GM21576 (cell line): ENCODE measurements around the gene PTPRE.

Source experiments
- ATAC-seq: cut with Tn5 transposase; IDR thresholded peaks from one replicate; pipeline ENCODE4 v1.9.1; 2021; ENCODE audit warnings: mild to moderate bottlenecking, moderate library complexity; ENCODE audit not compliant: unreplicated experiment

Gene PTPRE, protein sequence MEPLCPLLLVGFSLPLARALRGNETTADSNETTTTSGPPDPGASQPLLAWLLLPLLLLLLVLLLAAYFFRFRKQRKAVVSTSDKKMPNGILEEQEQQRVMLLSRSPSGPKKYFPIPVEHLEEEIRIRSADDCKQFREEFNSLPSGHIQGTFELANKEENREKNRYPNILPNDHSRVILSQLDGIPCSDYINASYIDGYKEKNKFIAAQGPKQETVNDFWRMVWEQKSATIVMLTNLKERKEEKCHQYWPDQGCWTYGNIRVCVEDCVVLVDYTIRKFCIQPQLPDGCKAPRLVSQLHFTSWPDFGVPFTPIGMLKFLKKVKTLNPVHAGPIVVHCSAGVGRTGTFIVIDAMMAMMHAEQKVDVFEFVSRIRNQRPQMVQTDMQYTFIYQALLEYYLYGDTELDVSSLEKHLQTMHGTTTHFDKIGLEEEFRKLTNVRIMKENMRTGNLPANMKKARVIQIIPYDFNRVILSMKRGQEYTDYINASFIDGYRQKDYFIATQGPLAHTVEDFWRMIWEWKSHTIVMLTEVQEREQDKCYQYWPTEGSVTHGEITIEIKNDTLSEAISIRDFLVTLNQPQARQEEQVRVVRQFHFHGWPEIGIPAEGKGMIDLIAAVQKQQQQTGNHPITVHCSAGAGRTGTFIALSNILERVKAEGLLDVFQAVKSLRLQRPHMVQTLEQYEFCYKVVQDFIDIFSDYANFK

GRCh38 chr10:127906548-127907377 lies at the start of gene PTPRE:
Gene PTPRE, plus strand, starts transcription at chr10:127907103. Its CDS starts 133,779 bp downstream, at chr10:128040882.
- peak; percentile 79 for ATAC-seq

GRCh38 chr10:127860592-127860991 lies 46.3 kb upstream of the PTPRE start:
- no peak for ATAC-seq

DNA sequence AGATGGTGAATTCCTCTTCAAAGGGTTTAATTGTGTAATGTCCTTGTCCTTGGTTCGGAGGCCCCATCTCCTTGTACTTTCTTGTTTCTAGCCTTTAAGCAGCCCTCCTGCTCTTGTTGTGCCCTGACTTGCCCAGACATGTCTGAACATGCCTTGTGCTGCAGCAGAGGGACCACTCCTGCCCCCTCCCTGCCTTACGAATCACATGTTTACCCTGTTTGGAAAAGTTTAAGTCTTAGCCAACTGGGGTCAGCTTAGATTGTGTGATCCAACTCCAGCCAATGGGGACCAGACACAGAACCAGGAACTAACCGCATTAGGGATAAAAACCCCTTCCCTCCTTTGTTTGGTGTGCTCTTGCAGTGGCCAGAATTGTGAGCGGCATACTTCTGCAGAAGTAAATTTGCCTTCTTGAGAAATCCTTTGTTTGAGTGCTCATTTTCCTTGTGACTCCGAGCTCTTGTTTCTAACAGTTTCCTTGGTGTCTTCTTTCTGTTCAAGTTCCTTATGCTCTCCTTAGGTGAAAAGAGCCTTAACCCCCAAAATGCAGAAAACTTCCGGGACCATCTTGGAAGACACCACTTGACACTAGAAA lies 43.6 kb upstream of the PTPRE start:
- no peak for ATAC-seq

DNA sequence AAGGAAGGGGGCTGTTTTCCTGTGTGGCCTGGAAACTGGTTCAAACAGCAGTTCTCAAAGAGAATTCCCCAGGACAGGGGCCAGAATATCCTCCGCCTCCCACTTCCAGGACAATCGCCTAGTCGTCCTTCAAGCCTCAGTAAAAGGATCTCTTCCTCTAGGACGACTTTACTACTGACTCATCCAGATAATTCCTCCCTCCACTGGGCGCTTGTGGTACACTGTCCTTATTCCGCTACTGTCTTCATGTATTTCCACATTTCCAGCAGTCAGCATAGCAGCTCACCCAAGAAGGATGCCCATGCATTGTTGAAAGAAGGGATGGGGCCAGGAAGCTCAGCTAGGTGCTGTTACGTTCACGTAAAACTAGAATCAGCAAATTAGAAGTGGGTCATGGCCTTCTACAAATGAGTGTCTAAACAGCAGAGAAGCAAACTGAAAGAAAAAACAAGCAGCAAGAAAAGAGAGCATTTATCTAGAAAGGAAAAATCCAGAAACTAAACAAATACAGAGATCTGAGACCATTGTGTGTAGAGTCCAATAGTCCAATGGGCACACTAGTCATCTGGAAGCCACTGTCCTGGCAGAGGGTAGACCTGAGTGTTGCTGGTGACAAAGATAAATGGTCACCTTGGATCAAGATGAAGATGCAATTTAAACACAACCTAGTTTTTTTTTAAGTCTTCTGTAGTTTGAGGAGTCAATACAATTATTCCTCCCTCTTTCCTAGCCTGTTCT lies 40.5 kb upstream of the PTPRE start:
- no peak for ATAC-seq

- ATAC-seq = no peak
Measured at GRCh38 chr10:127867805-127868204, 39.1 kb upstream of the PTPRE start.

DNA sequence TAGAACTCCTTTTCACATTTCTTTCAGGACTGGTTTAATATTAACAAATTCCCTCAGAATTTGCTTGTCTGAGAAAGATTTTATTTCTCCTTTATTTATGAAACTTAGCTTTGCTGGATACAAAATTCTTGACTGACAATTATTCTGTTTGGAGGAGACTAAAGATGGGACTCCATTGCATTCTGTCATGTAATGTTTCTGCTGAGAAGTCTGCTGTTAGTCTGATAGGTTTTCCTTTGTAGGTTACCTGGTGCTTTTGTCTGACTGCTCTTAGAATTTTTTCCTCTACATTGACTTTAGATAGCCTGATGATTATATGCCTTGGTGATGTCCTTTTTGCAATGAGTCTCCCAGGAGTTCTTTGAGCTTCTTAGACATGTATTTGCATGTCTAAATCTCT lies 37.6 kb upstream of the PTPRE start:
- ATAC-seq = no peak

DNA sequence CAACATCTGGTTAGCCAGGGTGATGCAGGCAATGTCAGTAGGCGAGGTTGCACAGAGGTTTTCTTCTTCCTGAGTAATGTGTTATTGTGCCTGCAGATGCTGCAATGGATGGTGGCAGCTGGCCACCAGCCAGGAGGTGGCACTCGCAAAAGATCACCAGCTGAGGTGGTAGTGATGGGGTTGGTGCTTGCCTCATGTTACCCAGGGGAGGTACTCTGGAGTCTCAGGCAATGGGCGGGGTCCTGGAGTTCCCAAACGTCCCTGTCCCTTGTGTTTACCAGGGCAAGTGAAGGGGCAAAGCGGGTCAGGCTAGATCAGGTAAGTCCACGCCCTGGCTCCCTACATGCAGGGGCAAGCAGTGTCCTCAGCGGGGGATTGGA lies 35.3 kb upstream of the PTPRE start:
- no peak for ATAC-seq

DNA sequence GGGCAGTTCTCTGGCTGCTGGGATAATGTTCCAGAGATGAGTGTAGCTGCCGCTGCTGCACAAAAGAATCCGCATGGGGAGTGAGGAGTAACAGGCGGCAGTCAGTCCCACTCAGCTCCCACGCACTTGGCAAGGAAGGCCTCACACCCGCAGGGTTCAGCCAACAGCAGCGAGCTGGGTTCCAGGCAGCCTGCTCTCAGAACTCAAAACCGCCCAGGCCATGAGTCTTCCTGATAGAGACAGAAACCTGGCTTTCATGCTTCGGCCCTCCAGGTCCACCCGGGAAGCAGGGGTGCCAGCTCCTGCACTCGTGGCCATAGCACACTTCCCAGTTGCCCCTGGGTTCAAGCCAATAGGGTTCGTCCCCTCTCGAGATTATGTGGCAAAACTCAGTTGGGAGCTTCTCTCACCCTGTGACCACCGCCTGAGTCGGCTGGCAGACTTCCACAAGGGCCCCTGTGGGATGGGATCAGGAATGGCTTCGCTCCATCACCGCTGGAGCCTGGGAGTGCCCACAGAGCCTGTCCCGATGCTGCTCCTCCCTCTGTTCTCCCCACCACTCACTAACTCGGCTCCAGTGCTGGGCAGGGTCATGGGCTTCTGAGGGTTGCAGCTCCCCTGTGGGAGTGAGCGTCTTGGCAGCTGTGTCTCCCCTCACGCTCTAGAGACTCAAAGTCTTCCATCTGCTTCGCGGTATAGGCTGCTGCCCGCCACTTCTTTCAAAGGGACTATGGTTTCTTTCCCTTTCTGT lies 34.7 kb upstream of the PTPRE start:
- no peak for ATAC-seq

GRCh38 chr10:127872871-127873600 lies 33.9 kb upstream of the PTPRE start:
- ATAC-seq = no peak

DNA sequence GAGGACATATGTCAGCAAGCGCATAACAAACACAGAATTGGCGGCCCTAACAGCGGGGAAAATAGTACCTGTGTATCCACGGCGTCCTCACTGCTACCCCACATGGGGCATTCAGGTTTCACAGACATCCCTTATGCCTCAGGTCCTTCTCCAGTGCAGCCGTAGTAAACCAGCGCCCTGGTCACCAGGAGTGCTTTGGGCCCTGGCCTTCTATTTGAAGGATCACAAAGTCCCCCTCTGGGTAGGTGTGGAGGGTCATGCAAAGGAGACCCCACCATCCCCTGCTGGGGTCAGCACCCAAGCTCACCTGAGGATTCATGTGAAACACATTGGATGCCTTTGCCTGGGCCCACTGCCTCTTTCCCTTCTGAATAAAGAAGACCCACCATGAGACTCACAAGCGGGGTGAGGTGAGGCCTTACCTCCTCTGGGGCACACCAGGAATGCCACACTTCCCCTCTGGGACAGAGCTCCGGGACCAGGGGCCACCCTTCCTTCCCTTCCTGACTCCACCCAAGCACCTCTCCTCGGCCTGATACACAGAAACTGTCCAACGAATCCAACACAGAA lies 32.9 kb upstream of the PTPRE start:
- ATAC-seq = no peak

DNA sequence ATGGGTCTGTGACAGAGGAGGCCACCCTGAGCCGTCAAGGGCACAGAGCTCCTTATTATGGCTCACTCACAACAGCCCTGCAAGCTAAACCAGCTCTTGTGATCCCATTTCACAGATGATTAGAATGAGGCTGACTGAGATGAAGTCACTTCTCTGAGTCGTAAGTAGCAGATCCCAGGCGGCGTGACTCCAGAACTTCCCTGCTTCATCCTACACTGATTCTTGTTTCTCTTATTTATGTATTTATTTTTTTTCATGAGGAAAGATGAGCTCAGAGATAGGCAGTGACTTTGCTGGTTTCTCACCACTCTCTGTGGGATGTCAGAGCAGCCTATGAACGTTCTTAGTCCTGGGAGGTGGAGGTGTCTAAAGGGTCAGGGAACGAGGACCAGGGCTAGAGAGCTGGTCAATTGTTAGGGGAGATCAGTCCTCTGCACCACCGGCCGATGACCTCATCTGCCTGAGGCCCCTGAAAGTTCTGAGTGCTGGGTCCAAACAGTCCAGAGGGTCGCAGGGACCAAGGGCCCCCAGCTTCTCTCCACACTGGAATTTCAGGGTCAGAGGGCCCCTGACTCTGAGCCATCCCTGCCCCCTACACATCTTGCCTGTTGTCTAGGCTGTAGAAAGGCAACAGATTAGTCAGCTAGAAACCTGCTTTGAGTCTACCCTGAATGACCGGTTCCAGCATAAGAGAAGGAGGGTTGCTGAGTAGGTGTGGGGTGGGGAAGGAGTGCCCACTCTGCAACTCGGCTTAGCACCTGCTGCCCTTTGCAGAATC lies 32.0 kb upstream of the PTPRE start:
- no peak for ATAC-seq

- no peak for ATAC-seq
Measured at GRCh38 chr10:127875449-127875765, 31.5 kb upstream of the PTPRE start.

GRCh38 chr10:127875916-127876315 lies 31.0 kb upstream of the PTPRE start:
- ATAC-seq = no peak

DNA sequence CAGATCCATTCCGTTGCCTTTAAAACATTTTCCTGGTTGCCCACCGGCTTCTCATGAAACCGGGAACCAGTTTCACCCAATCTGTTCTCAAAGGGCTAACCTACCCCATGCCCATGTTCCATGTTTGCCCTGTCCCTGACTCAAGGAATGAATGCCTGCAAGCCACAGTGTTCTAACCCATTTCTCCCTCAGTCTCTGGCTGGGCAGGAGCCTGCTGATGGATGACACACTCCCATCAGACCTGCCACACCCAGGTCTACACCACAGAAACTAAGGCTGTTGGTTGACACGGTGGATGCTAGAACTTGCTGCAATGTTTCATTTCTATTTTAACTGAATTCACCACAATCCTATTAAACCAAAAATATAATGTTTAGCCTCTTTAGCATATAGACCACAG lies 29.8 kb upstream of the PTPRE start:
- no peak for ATAC-seq

DNA sequence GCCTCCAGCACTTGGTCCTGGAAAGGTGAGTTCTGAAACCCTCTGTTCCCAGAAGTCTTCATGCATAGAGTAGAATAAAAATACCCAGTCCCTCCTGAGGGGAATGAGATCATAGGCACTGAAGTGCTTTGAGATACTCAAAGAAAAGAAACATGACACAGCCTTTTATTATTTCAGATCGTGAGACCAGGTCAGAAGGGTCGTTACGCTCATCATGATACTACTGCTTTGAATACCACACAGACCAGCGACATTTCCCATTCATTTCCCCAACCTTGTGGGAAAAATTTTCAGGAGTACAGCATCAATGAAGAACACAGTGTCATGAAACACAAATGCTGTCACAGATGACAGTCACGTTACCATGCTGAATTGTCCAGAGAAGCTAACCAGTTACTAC lies 29.2 kb upstream of the PTPRE start:
- ATAC-seq = no peak

DNA sequence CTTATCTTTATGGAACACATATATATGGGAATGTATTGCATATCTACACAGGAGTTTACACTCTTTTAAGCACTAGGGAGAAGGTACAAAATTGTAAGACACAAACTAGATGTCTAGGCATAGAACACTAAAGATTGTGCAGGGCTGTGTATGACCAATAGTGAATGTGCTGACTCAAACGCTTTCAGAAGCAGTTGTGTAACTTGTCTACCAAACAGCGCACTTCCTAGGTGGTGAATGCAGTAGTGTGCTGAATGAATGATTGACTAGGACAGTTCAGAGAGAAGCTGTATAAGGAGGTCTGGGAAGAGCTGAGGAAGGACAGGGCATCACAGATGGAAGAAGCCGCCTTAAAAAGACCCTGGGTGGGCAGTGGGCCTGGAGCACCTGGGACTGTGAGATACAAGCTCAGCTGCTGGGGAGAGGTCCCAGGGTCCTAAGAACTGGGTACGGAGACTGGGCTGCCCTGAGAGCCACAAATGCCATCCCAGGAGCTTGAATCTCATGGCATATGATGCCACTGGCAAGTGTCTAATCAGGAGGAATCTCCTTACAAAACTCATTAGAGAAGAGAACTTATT lies 28.3 kb upstream of the PTPRE start:
- no peak for ATAC-seq

GRCh38 chr10:127880557-127880956 lies 26.3 kb upstream of the PTPRE start:
- peak; percentile 44 for ATAC-seq

- ATAC-seq = no peak
Measured at GRCh38 chr10:127881262-127881661, 25.6 kb upstream of the PTPRE start.
